HFFc6 (cell line): Measurements from ENCODE around the gene SLC22A16. TPM values are rescaled to one million over a fixed set of nuclear protein-coding genes. Genes with fewer than 3 reads are reported as not detected.

ENCODE experiments used
- DNase-seq: peaks from one replicate; pipeline ENCODE4 v3.0.0-alpha.2; 2018
- H3K27ac Mint-ChIP-seq: 2 replicates; pipeline ENCODE4 v1.8.0; 2020; ENCODE audit warnings: mild to moderate bottlenecking, mixed read lengths
- H3K27me3 Mint-ChIP-seq: 2 replicates; pipeline ENCODE4 v1.8.0; 2021; ENCODE audit warnings: mild to moderate bottlenecking, moderate library complexity, mixed read lengths; ENCODE audit not compliant: insufficient read depth
- H3K36me3 Mint-ChIP-seq: 2 replicates; pipeline ENCODE4 v1.8.0; 2021; ENCODE audit warnings: low read depth, mixed read lengths
- H3K4me1 Mint-ChIP-seq: 2 replicates; pipeline ENCODE4 v1.8.0; 2020; ENCODE audit warnings: low read depth, mixed read lengths
- H3K4me3 Mint-ChIP-seq: 2 replicates; pipeline ENCODE4 v1.8.0; 2020; ENCODE audit warnings: mild to moderate bottlenecking, moderate library complexity, mixed read lengths
- H3K9me3 Mint-ChIP-seq: 2 replicates; pipeline ENCODE4 v1.8.0; 2020; ENCODE audit warnings: mild to moderate bottlenecking, mixed read lengths
- total RNA-seq, 6 experiments: library from RNA; stranded (reverse); fragmentation: NEBNext Ultra II Directional; extraction: Animal tissue kit (Norgen Biotek cat#: 25700); gene quantifications; 2 replicates in 1 of 6; 3 replicates in 5 of 6; pipeline ENCODE4 v1.2.3, GENCODE V29; 2021
- TF ChIP-seq, protein P1 (sequence below): fragments of 200-600 bp; sonication (generic); IDR thresholded peaks from 2 replicates; pipeline ENCODE4 v1.5.0; 2021; ENCODE audit warnings: antibody characterized with exemption, mild to moderate bottlenecking

Gene SLC22A16
- total RNA-seq, 6 experiments from 2014 or later: not detected

- TF ChIP-seq, protein P1, sequence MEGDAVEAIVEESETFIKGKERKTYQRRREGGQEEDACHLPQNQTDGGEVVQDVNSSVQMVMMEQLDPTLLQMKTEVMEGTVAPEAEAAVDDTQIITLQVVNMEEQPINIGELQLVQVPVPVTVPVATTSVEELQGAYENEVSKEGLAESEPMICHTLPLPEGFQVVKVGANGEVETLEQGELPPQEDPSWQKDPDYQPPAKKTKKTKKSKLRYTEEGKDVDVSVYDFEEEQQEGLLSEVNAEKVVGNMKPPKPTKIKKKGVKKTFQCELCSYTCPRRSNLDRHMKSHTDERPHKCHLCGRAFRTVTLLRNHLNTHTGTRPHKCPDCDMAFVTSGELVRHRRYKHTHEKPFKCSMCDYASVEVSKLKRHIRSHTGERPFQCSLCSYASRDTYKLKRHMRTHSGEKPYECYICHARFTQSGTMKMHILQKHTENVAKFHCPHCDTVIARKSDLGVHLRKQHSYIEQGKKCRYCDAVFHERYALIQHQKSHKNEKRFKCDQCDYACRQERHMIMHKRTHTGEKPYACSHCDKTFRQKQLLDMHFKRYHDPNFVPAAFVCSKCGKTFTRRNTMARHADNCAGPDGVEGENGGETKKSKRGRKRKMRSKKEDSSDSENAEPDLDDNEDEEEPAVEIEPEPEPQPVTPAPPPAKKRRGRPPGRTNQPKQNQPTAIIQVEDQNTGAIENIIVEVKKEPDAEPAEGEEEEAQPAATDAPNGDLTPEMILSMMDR: no peak
- peaks cover 6% of the 10 kb centered on the region; the same call in 1 of the 2 replicates for H3K9me3 Mint-ChIP-seq
- H3K27me3 Mint-ChIP-seq: peaks cover 36% of the 10 kb centered on the region
- no peak for DNase-seq
- H3K4me1 Mint-ChIP-seq: no peaks in the 10 kb centered on the region
- H3K27ac Mint-ChIP-seq: no peak overlapping the region
- no peak overlapping the region for H3K4me3 Mint-ChIP-seq
- 0 out of 2 replicates have a peak, but pooled peaks cover 3% of the 10 kb centered on the region for H3K36me3 Mint-ChIP-seq
Measured at GRCh38 chr6:110422444-110422822, 54.0 kb downstream of the SLC22A16 start.

GRCh38 chr6:110421749-110422443 lies 54.5 kb downstream of the SLC22A16 start:
- peaks cover 36% of the 10 kb centered on the region for H3K27me3 Mint-ChIP-seq
- H3K4me3 Mint-ChIP-seq: no peak overlapping the region
- TF ChIP-seq, protein P1: no peak
- 0 out of 2 replicates have a peak, but pooled peaks cover 3% of the 10 kb centered on the region for H3K36me3 Mint-ChIP-seq
- peaks cover 6% of the 10 kb centered on the region; the same call in 1 of the 2 replicates for H3K9me3 Mint-ChIP-seq
- DNase-seq: no peak
- no peaks in the 10 kb centered on the region for H3K4me1 Mint-ChIP-seq
- H3K27ac Mint-ChIP-seq: no peak overlapping the region

GRCh38 chr6:110419028-110419739 lies 57.2 kb downstream of the SLC22A16 start:
- no peak for DNase-seq
- TF ChIP-seq, protein P1: no peak
- peaks cover 22% of the 10 kb centered on the region for H3K27me3 Mint-ChIP-seq
- H3K4me1 Mint-ChIP-seq: peaks cover 16% of the 10 kb centered on the region
- H3K9me3 Mint-ChIP-seq: peaks cover 6% of the 10 kb centered on the region; the same call in 1 of the 2 replicates
- no peak overlapping the region for H3K27ac Mint-ChIP-seq
- H3K36me3 Mint-ChIP-seq: 0 out of 2 replicates have a peak, but pooled peaks cover 3% of the 10 kb centered on the region
- H3K4me3 Mint-ChIP-seq: no peak overlapping the region

DNA sequence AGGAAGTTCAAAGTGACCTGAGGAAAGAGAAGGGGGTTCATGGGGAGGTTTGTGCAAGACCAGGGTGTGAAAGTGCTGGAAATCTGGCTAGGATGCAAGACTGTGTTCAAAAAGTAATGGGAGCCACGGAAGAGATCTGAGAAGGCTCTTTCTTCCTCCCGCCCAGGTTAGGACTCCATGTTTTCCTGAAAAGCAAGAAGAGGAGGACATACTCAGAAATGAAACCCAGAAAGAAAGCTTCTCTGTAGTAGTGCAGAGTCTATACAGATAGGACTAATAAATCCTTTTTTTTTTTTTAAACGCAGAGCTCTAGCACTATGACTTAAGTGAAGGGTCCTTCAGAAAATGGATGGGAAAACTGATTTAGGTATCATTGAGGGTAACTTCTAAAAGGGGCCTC lies 57.8 kb downstream of the SLC22A16 start:
- Mint-ChIP-seq H3K4me3 (no peak overlapping the region), H3K27ac (no peak overlapping the region), H3K36me3 (0 out of 2 replicates have a peak, but pooled peaks cover 3% of the 10 kb centered on the region), H3K27me3 (peaks cover 20% of the 10 kb centered on the region), H3K9me3 (peaks cover 6% of the 10 kb centered on the region; the same call in 1 of the 2 replicates), H3K4me1 (peaks cover 16% of the 10 kb centered on the region)
- TF ChIP-seq, protein P1: no peak
- no peak for DNase-seq

- DNase-seq: peak; percentile 48
- H3K4me3 Mint-ChIP-seq: peak within 1 kb of the TSS; percentile 89
- H3K4me1 Mint-ChIP-seq: peaks cover 16% of the 10 kb centered on the region
- no peaks in the 10 kb centered on the region for H3K36me3 Mint-ChIP-seq
- H3K9me3 Mint-ChIP-seq: no peaks in the 10 kb centered on the region
- H3K27me3 Mint-ChIP-seq: peaks cover 9% of the 10 kb centered on the region
- H3K27ac Mint-ChIP-seq: peak within 1 kb of the TSS; percentile 47
- TF ChIP-seq, protein P1: no peak
Measured at GRCh38 chr6:110415086-110415916, 61.1 kb downstream of the SLC22A16 start, which contains the start of gene DDO. DDO (minus strand) TSS chr6:110415575; CDS start chr6:110413462, 2,113 bp downstream.
